Panc1 (cell line): Measurements from ENCODE around the gene TTC38. TPM values are rescaled to one million over a fixed set of nuclear protein-coding genes. Genes with fewer than 3 reads are reported as not detected.
"Not testable (repeated sequence)": the region's sequence is repeated elsewhere in the genome, so short reads cannot be mapped to it uniquely, and the experiment has no call there.

ENCODE experiments used
- ATAC-seq: fragments of 200-7000 bp; cut with Tn5 transposase; 2 replicates; pipeline ENCODE4 v1.9.1; 2020; ENCODE audit warnings: mild to moderate bottlenecking, moderate library complexity
- BruUV-seq: library from RNA; stranded (reverse); fragments of 400-500 nt; replicated peaks from 2 replicates; lab custom pipeline; 2021; lab: Mats Ljungman, UMichigan
- CTCF ChIA-PET: fragments of 300-600 bp; sonication (Branson Sonifier 250); formaldehyde crosslinking; loops from one replicate; lab custom pipeline; 2022; ENCODE audit warnings: antibody characterized with exemption; lab: Charles Lee
- POLR2A ChIA-PET: fragments of 300-600 bp; sonication (Branson Sonifier 250); formaldehyde crosslinking; loops from one replicate; lab custom pipeline; 2022; ENCODE audit warnings: antibody characterized with exemption; lab: Charles Lee
- DNase-seq: peaks from one replicate; pipeline ENCODE4 v3.0.0-alpha.2; 2010; ENCODE audit warnings: low read depth, low spot score
- H3K27ac ChIP-seq: 2 replicates; pipeline ENCODE4 v1.5.1; 2011; ENCODE audit warnings: mild to moderate bottlenecking, low read length, inconsistent platforms
- H3K27me3 ChIP-seq: fragments of 200-500 bp; sonication (Bioruptor generic); 2 replicates; pipeline ENCODE4 v1.6.0; 2014; ENCODE audit warnings: low read length, inconsistent platforms; ENCODE audit not compliant: control insufficient read depth, insufficient read depth
- H3K36me3 ChIP-seq: fragments of 200-500 bp; sonication (Bioruptor generic); 2 replicates; pipeline ENCODE4 v1.5.1; 2014; ENCODE audit warnings: inconsistent platforms, mild to moderate bottlenecking, low read length, moderate library complexity; ENCODE audit not compliant: control insufficient read depth, insufficient read depth
- H3K4me1 ChIP-seq: 2 replicates; pipeline ENCODE4 v1.5.1; 2011; ENCODE audit warnings: inconsistent platforms, mild to moderate bottlenecking, low read length, moderate library complexity; ENCODE audit not compliant: control insufficient read depth, insufficient read depth
- H3K4me3 ChIP-seq, 2 experiments: 2 replicates each; pipeline ENCODE4 v1.5.1; 2011 to 2012; ENCODE audit warnings: low read depth in 2 of 2, low read length in 2 of 2, mild to moderate bottlenecking in 2 of 2, inconsistent platforms in 1 of 2, moderate library complexity in 1 of 2
- H3K9me3 ChIP-seq: fragments of 200-500 bp; sonication (Bioruptor generic); 2 replicates; pipeline ENCODE4 v1.5.1; 2014; ENCODE audit warnings: low read depth, mild to moderate bottlenecking, inconsistent platforms, low read length, moderate library complexity; ENCODE audit not compliant: control insufficient read depth, insufficient read depth
- CTCF ChIP-seq: fragments of 450-650 bp; IDR thresholded peaks from 2 replicates; pipeline ENCODE4 v1.5.1; 2017; ENCODE audit warnings: mild to moderate bottlenecking
- POLR2AphosphoS5 ChIP-seq: IDR thresholded peaks from 2 replicates; pipeline ENCODE4 v1.6.1; 2012; ENCODE audit warnings: mild to moderate bottlenecking, low read depth, low read length, moderate library complexity
- REST ChIP-seq, 2 experiments: IDR thresholded peaks; 2 replicates each; pipeline ENCODE4 v1.6.1; 2011 to 2012; ENCODE audit warnings: low read depth in 2 of 2, control low read depth in 1 of 2, low read length in 1 of 2, mild to moderate bottlenecking in 1 of 2, moderate library complexity in 1 of 2; ENCODE audit not compliant: insufficient read depth in 1 of 2
- SIN3A ChIP-seq: IDR thresholded peaks from 2 replicates; pipeline ENCODE4 v1.6.1; 2012; ENCODE audit warnings: low read depth, mild to moderate bottlenecking, low read length, moderate library complexity, borderline replicate concordance; ENCODE audit not compliant: insufficient read depth
- TCF7L2 ChIP-seq: IDR thresholded peaks from 2 replicates; pipeline ENCODE4 v1.6.1; 2011; ENCODE audit warnings: mild to moderate bottlenecking, low read depth, low read length, inconsistent platforms
- in situ Hi-C: cut with HindIII; loops from 2 replicates; pipeline ENCODE4 v1.10.0; 2016; ENCODE audit warnings: low sequenced_read_pairs, low pct_unique_long_range_greater_than_20kb
- intact Hi-C: fragments of 100-400 bp; cut with micrococcal nuclease; formaldehyde crosslinking; loops from one replicate; pipeline ENCODE4 v1.10.0; 2022; ENCODE audit not compliant: unreplicated experiment
- total RNA-seq: library from RNA; stranded (reverse); gene quantifications from one replicate; pipeline ENCODE4 v1.2.1, GENCODE V29; 2021; ENCODE audit not compliant: unreplicated experiment

The TTC38 gene
- total RNA-seq, 1 experiment from 2014 or later, result 14.0 TPM

GRCh38 chr22:46312056-46312455 lies 44.2 kb downstream of the TTC38 start:
- Histone ChIP-seq H3K27ac (no peak overlapping the region), H3K4me3 (no peak overlapping the region), H3K27me3 (no peaks in the 10 kb centered on the region), H3K9me3 (no peaks in the 10 kb centered on the region), H3K36me3 (peaks cover 10% of the 10 kb centered on the region; the same call in 1 of the 2 replicates), H3K4me1 (no peaks in the 10 kb centered on the region)
- intact Hi-C loops, result loop anchor here (5.0 kb wide), 1 partner anchor 315 kb away; no protein-coding TSS in a partner anchor
- no peak for TF ChIP-seq TCF7L2
- no peak for TF ChIP-seq CTCF
- no peak for TF ChIP-seq REST (IDR thresholded peaks at IDR 0.05; ENCODE audit: insufficient read depth in 1 of 2, low read depth in 2 of 2, low read length in 1 of 2)
- TF ChIP-seq SIN3A, result no peak
- no peak for TF ChIP-seq POLR2AphosphoS5
- DNase-seq, result no peak
- in situ Hi-C loops, result loop anchor here (25.0 kb wide), 1 partner anchor 300 kb away; no protein-coding TSS in a partner anchor
- ChIA-PET POLR2A (interaction anchor here (0.7 kb wide), 1 partner anchor 26 kb away, joined by 13 read pairs; no protein-coding TSS in a partner anchor), CTCF (no interaction called here)
- no TSS peak for BruUV-seq
- no peak for ATAC-seq

GRCh38 chr22:46312848-46313247 lies 45.0 kb downstream of the TTC38 start:
- ATAC-seq, CTCF ChIA-PET, H3K36me3 ChIP-seq, BruUV-seq, H3K27ac ChIP-seq, H3K4me1 ChIP-seq, H3K27me3 ChIP-seq, DNase-seq, H3K9me3 ChIP-seq, H3K4me3 ChIP-seq: not testable (repeated sequence)
- POLR2A ChIA-PET, result interaction anchor here (0.7 kb wide), 1 partner anchor 58 kb away, joined by 8 read pairs; no protein-coding TSS in a partner anchor
- intact Hi-C loops, result loop anchor here (5.0 kb wide), 1 partner anchor 316 kb away; no protein-coding TSS in a partner anchor
- in situ Hi-C loops, result loop anchor here (25.0 kb wide), 1 partner anchor 301 kb away; no protein-coding TSS in a partner anchor

- H3K27ac ChIP-seq, result no peak overlapping the region
- ChIA-PET POLR2A (no interaction called here), CTCF (interaction anchor here (1.3 kb wide), 1 partner anchor 194 kb away, joined by 5 read pairs; no protein-coding TSS in a partner anchor)
- no peaks in the 10 kb centered on the region for H3K27me3 ChIP-seq
- peaks cover 4% of the 10 kb centered on the region; the same call in 1 of the 2 replicates for H3K36me3 ChIP-seq
- DNase-seq (no peak), ATAC-seq (no peak)
- intact Hi-C loops, result loop anchor here (2.0 kb wide), 1 partner anchor 193 kb away; no protein-coding TSS in a partner anchor
- TF ChIP-seq CTCF (no peak), REST (IDR thresholded peaks at IDR 0.05; ENCODE audit: insufficient read depth in 1 of 2, low read depth in 2 of 2, low read length in 1 of 2) (no peak), SIN3A (no peak), POLR2AphosphoS5 (no peak), TCF7L2 (no peak)
- no peaks in the 10 kb centered on the region for H3K9me3 ChIP-seq
- H3K4me3 ChIP-seq, result no peak overlapping the region
- in situ Hi-C loops, result loop anchor here (25.0 kb wide), 1 partner anchor 304 kb away; no protein-coding TSS in a partner anchor
- H3K4me1 ChIP-seq, result no peaks in the 10 kb centered on the region
- BruUV-seq, result no TSS peak
These were observed 48.2 kb downstream of the TTC38 start for GRCh38 chr22:46315976-46316375.
